Sigmoid colon (tissue), 3 donors: ENCODE results near the gene MED14.

Source experiments
- CTCF ChIP-seq, 4 experiments: fragments of 450-650 bp in 3 of 4; fragments of 200-600 bp in 1 of 4; IDR thresholded peaks; one replicate each; pipeline ENCODE4 v1.5.1; 2016 to 2019; ENCODE audit warnings: antibody characterized with exemption in 4 of 4, mild to moderate bottlenecking in 3 of 4, moderate library complexity in 2 of 4
- POLR2A ChIP-seq, 2 donors: fragments of 450-650 bp; IDR thresholded peaks; one replicate each; pipeline ENCODE4 v1.6.1; 2016; ENCODE audit warnings: antibody characterized with exemption in 2 of 2, mild to moderate bottlenecking in 2 of 2, moderate library complexity in 2 of 2

DNA sequence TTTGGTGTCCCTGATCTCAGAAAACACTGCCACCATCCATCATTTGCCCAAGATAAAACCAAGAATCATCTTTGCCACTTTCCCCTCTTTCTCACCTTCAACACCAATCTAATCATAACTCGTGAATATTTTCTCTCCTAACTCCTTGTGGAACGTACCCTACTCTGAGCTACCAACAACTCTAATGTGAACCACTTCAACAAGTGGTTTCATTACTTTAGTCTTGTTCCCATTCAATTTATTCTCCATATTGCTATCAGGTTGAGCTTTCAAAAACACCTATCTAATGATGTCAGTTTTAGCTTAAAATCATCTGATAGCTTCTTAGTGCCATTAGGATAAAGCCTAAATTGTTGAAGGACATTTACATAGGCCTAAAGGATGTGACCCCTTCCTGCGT, 48.2 kb downstream of the MED14 start:
- TF ChIP-seq CTCF (IDR thresholded peaks at IDR 0.05), result no peak
- TF ChIP-seq POLR2A (IDR thresholded peaks at IDR 0.05), result no peak
